ENCODE measurements around the gene EXO5. TPM values are rescaled to one million over a fixed set of nuclear protein-coding genes. Genes with fewer than 3 reads are reported as not detected.

Gene EXO5
- total and polyA plus RNA-seq, 2 of the 8 experiments (the other 6 are each of a cell fraction or from before 2014, with no cell fraction given): 4.4 to 8.5 TPM

- peak; percentile 86 for TF ChIP-seq KDM4A (IDR thresholded peaks at IDR 0.05; ENCODE audit: low read depth, low read length, severe bottlenecking)
- no peak for TF ChIP-seq JUND (IDR thresholded peaks at IDR 0.05; ENCODE audit: low read length)
- peak; percentile 23 for TF ChIP-seq ASH2L (IDR thresholded peaks at IDR 0.05; ENCODE audit: low read length)
- peak; percentile 71; the same call in 1 of the 2 replicates for TF ChIP-seq RBBP5 (IDR thresholded peaks at IDR 0.05; ENCODE audit: borderline replicate concordance, low read depth, low read length)
- TF ChIP-seq POLR2A (IDR thresholded peaks at IDR 0.05; ENCODE audit: control extremely low read depth in 1 of 2, low read depth in 2 of 2, low read length in 2 of 2): peak in 1 of 2 experiments; percentile 70; a peak in 2 of 3 replicates
- TF ChIP-seq NANOG (IDR thresholded peaks at IDR 0.05; ENCODE audit: insufficient read depth, low read depth, low read length, poor library complexity, severe bottlenecking): no peak
- TF ChIP-seq SP1 (IDR thresholded peaks at IDR 0.05; ENCODE audit: low read depth, low read length): no peak
- TF ChIP-seq HDAC6 (IDR thresholded peaks at IDR 0.05; ENCODE audit: low read depth, low read length): no peak
- TF ChIP-seq TEAD4 (IDR thresholded peaks at IDR 0.05; ENCODE audit: low read depth, low read length): no peak
- no peak for TF ChIP-seq SUZ12 (IDR thresholded peaks at IDR 0.05; ENCODE audit: low read length)
- no peak for TF ChIP-seq FOSL1 (IDR thresholded peaks at IDR 0.05; ENCODE audit: insufficient read depth, low read depth, low read length)
- no peak for TF ChIP-seq SP2 (IDR thresholded peaks at IDR 0.05; ENCODE audit: low read length)
- TF ChIP-seq USF2 (IDR thresholded peaks at IDR 0.05; ENCODE audit: low read length): no peak
- no peak for TF ChIP-seq SP4 (IDR thresholded peaks at IDR 0.05; ENCODE audit: low read length)
- peak; percentile 53 for TF ChIP-seq SAP30 (IDR thresholded peaks at IDR 0.05; ENCODE audit: insufficient read depth, insufficient replicate concordance, low read length)
- TF ChIP-seq CHD1 (IDR thresholded peaks at IDR 0.05; ENCODE audit: low read depth, low read length): no peak
- TF ChIP-seq PHF8 (conservative IDR thresholded peaks at IDR 0.05; ENCODE audit: low read depth, low read length): no peak; the same call in 1 of the 2 replicates
- no peak for TF ChIP-seq GTF2F1 (IDR thresholded peaks at IDR 0.05; ENCODE audit: borderline replicate concordance, low read depth, low read length)
- no peak; the same call in 1 of the 2 replicates for TF ChIP-seq MAX (IDR thresholded peaks at IDR 0.05)
- TF ChIP-seq ATF2 (IDR thresholded peaks at IDR 0.05; ENCODE audit: low read length): peak; percentile 81; the same call in 1 of the 2 replicates
- TF ChIP-seq TBP (IDR thresholded peaks at IDR 0.05; ENCODE audit: low read depth, low read length): peak; percentile 31; the same call in 1 of the 2 replicates
- TF ChIP-seq RAD21 (IDR thresholded peaks at IDR 0.05 in 1 of 2, conservative IDR thresholded peaks at IDR 0.05 in 1 of 2; ENCODE audit: low read depth in 2 of 2, low read length in 2 of 2): no peak
Measured at GRCh38 chr1:40531381-40532061, 23.0 kb downstream of the EXO5 start, which contains the start of gene ZNF684 (continued).
